Mesenchymal stem cell (in vitro differentiated cells and primary cell): Measurements from ENCODE around the gene RIMBP2.

ENCODE experiments used
- DNase-seq: peaks from one replicate; pipeline ENCODE4 v3.0.0-alpha.2; 2013
- H2AFZ ChIP-seq: one replicate; pipeline ENCODE4 v1.6.1; 2013; ENCODE audit warnings: low read depth, mild to moderate bottlenecking, control low read depth, inconsistent platforms, low read length, moderate library complexity
- H2AK5ac ChIP-seq: 2 replicates; pipeline ENCODE4 v1.6.1; 2013; ENCODE audit warnings: low read length, moderate library complexity, mild to moderate bottlenecking, inconsistent platforms; ENCODE audit not compliant: severe bottlenecking
- H2BK120ac ChIP-seq: one replicate; pipeline ENCODE4 v1.6.1; 2013; ENCODE audit warnings: low read depth, mild to moderate bottlenecking, inconsistent platforms, low read length, moderate library complexity
- H2BK12ac ChIP-seq, 2 experiments: one replicate each; pipeline ENCODE4 v1.6.1; 2013; ENCODE audit warnings: inconsistent platforms in 2 of 2, low read length in 2 of 2, mild to moderate bottlenecking in 2 of 2, moderate library complexity in 2 of 2, control low read depth in 1 of 2
- H2BK15ac ChIP-seq: one replicate; pipeline ENCODE4 v1.6.1; 2013; ENCODE audit warnings: mild to moderate bottlenecking, low read depth, inconsistent platforms; ENCODE audit not compliant: poor library complexity, severe bottlenecking
- H2BK5ac ChIP-seq: 2 replicates; pipeline ENCODE4 v1.6.1; 2013; ENCODE audit warnings: low read depth, mild to moderate bottlenecking, low read length, control low read depth, inconsistent platforms; ENCODE audit not compliant: poor library complexity, severe bottlenecking
- H3K14ac ChIP-seq, 2 experiments: one replicate each; pipeline ENCODE4 v1.6.1; 2013; ENCODE audit warnings: inconsistent platforms in 2 of 2, low read length in 2 of 2, control low read depth in 1 of 2, mild to moderate bottlenecking in 1 of 2, moderate library complexity in 1 of 2
- H3K18ac ChIP-seq, 2 experiments: one replicate each; pipeline ENCODE4 v1.6.1; 2013; ENCODE audit warnings: inconsistent platforms in 2 of 2, low read length in 2 of 2, control low read depth in 1 of 2, low read depth in 1 of 2, mild to moderate bottlenecking in 1 of 2
- H3K23ac ChIP-seq, 2 experiments: one replicate each; pipeline ENCODE4 v1.6.1; 2013; ENCODE audit warnings: inconsistent platforms in 2 of 2, low read length in 2 of 2, mild to moderate bottlenecking in 2 of 2, moderate library complexity in 2 of 2, control low read depth in 1 of 2
- H3K27ac ChIP-seq: 2 replicates; pipeline ENCODE4 v1.5.1; 2013; ENCODE audit warnings: mild to moderate bottlenecking, moderate library complexity, low read length, control low read depth, inconsistent platforms; ENCODE audit not compliant: poor library complexity, severe bottlenecking
- H3K27me3 ChIP-seq, 2 experiments: 2 replicates each; pipeline versions ENCODE4 v1.6.1 to v1.7.0; 2013; ENCODE audit warnings: low read length in 2 of 2, mild to moderate bottlenecking in 2 of 2, moderate library complexity in 2 of 2, control low read depth in 1 of 2, inconsistent platforms in 1 of 2; ENCODE audit not compliant: control insufficient read depth in 1 of 2, insufficient read depth in 1 of 2
- H3K36me3 ChIP-seq, 2 experiments: 2 replicates each; pipeline versions ENCODE4 v1.6.1 to v1.7.0; 2013; ENCODE audit warnings: low read length in 2 of 2, control low read depth in 1 of 2, inconsistent platforms in 1 of 2, low read depth in 1 of 2, mild to moderate bottlenecking in 1 of 2; ENCODE audit not compliant: insufficient read depth in 2 of 2, control insufficient read depth in 1 of 2
- H3K4ac ChIP-seq, 2 experiments: one replicate each; pipeline ENCODE4 v1.6.1; 2013; ENCODE audit warnings: inconsistent platforms in 2 of 2, low read length in 2 of 2, mild to moderate bottlenecking in 2 of 2, moderate library complexity in 2 of 2, control low read depth in 1 of 2, low read depth in 1 of 2
- H3K4me1 ChIP-seq: 2 replicates; pipeline ENCODE4 v1.6.1; 2013; ENCODE audit warnings: low read depth, low read length, control low read depth; ENCODE audit not compliant: control insufficient read depth, insufficient read depth
- H3K4me2 ChIP-seq: 2 replicates; pipeline ENCODE4 v1.6.1; 2013; ENCODE audit warnings: low read length, mild to moderate bottlenecking, inconsistent platforms; ENCODE audit not compliant: poor library complexity, severe bottlenecking
- H3K4me3 ChIP-seq, 2 experiments: 2 replicates each; pipeline versions ENCODE4 v1.5.1 to v1.7.0; 2013; ENCODE audit warnings: low read length in 2 of 2, mild to moderate bottlenecking in 2 of 2, control low read depth in 1 of 2, low read depth in 1 of 2; ENCODE audit not compliant: insufficient read depth in 1 of 2
- H3K79me1 ChIP-seq: replicated peaks from 2 replicates; pipeline ENCODE4 v1.6.1; 2013; ENCODE audit warnings: mild to moderate bottlenecking, control low read depth, low read length, inconsistent platforms; ENCODE audit not compliant: poor library complexity, severe bottlenecking
- H3K9ac ChIP-seq: 2 replicates; pipeline ENCODE4 v1.7.0; 2013; ENCODE audit warnings: mild to moderate bottlenecking, low read length, moderate library complexity
- H3K9me3 ChIP-seq: 2 replicates; pipeline ENCODE4 v1.7.0; 2013; ENCODE audit warnings: mild to moderate bottlenecking, low read length; ENCODE audit not compliant: control insufficient read depth
- H4K8ac ChIP-seq: one replicate; pipeline ENCODE4 v1.6.1; 2013; ENCODE audit warnings: inconsistent platforms, mild to moderate bottlenecking, low read length, moderate library complexity
- H4K91ac ChIP-seq: one replicate; pipeline ENCODE4 v1.6.1; 2013; ENCODE audit warnings: mild to moderate bottlenecking, low read length, inconsistent platforms
- WGBS: methylation state at CpG from one replicate; pipeline ENCODE4 v1.1.7; 2013; ENCODE audit warnings: mixed read lengths; 5-methylcytosine and 5-hydroxymethylcytosine counted together

The RIMBP2 gene

DNA sequence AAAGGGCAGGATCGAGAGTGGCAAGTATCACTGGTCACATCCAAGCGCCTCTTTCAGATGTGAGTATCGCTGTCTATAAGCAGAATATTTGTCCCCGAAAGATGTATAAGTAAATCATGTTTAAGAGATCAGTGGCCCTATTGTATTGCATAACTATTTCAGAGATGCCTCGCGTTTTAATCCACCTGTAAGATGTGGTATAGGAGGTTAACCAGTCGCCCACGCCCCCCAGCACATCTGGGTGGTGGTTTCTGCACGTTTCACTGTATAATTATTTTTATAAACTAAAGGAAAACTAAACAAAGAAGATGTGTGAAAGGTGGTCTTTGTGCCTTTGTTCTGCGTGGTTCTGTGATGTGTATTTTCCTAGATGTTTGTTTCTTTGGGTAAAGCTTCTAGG is 28.9 kb downstream of the RIMBP2 start:
- no peak overlapping the region for H3K27ac ChIP-seq
- H3K4ac ChIP-seq, result no peak overlapping the region
- H3K14ac ChIP-seq, result no peak overlapping the region
- no peak overlapping the region for H2BK12ac ChIP-seq
- H3K4me3 ChIP-seq, result no peak overlapping the region
- no peak overlapping the region for H3K23ac ChIP-seq
- no peaks in the 10 kb centered on the region for H3K4me1 ChIP-seq
- H3K18ac ChIP-seq, result no peak overlapping the region
- H3K9ac ChIP-seq, result no peak overlapping the region
- no peaks in the 10 kb centered on the region for H3K9me3 ChIP-seq
- H3K36me3 ChIP-seq, result no peaks in the 10 kb centered on the region
- H4K8ac ChIP-seq, result no peak overlapping the region
- no peaks in the 10 kb centered on the region for H3K79me1 ChIP-seq
- no peak overlapping the region for H2BK120ac ChIP-seq
- H2AK5ac ChIP-seq, result no peak overlapping the region
- peaks cover 0 to 5% of the 10 kb centered on the region in 2 experiments for H3K27me3 ChIP-seq
- no peak overlapping the region for H2BK15ac ChIP-seq
- no peak overlapping the region for H2BK5ac ChIP-seq
- DNase-seq, result no peak
- no peak overlapping the region for H2AFZ ChIP-seq
- no peak overlapping the region for H4K91ac ChIP-seq
- WGBS, result 92% methylated on average over 7 of the region's 10 CpGs
- no peak overlapping the region for H3K4me2 ChIP-seq

- Histone ChIP-seq H2AFZ (no peak overlapping the region), H3K23ac (no peak overlapping the region), H2BK15ac (no peak overlapping the region), H3K4me1 (no peaks in the 10 kb centered on the region), H3K36me3 (no peaks in the 10 kb centered on the region), H3K18ac (no peak overlapping the region), H2AK5ac (no peak overlapping the region), H3K4me3 (no peak overlapping the region), H3K4me2 (no peak overlapping the region), H3K9ac (no peak overlapping the region), H2BK12ac (no peak overlapping the region), H3K27me3 (peaks cover 0 to 5% of the 10 kb centered on the region in 2 experiments), H3K4ac (no peak overlapping the region), H4K8ac (no peak overlapping the region), H3K79me1 (no peaks in the 10 kb centered on the region), H3K9me3 (no peaks in the 10 kb centered on the region), H2BK5ac (no peak overlapping the region), H3K14ac (no peak overlapping the region), H3K27ac (no peak overlapping the region), H2BK120ac (no peak overlapping the region), H4K91ac (no peak overlapping the region)
- 87% methylated on average over 32 of the region's 32 CpGs for WGBS
- DNase-seq, result no peak
Observed at GRCh38 chr12:130686511-130686991, 29.5 kb downstream of the RIMBP2 start.

GRCh38 chr12:130685850-130686249 is 30.2 kb downstream of the RIMBP2 start:
- no peak overlapping the region for H3K4ac ChIP-seq
- no peak overlapping the region for H4K91ac ChIP-seq
- no peak overlapping the region for H2AFZ ChIP-seq
- DNase-seq, result no peak
- no peak overlapping the region for H2BK15ac ChIP-seq
- 83% methylated on average over 15 of the region's 15 CpGs for WGBS
- H3K18ac ChIP-seq, result no peak overlapping the region
- no peak overlapping the region for H3K23ac ChIP-seq
- H3K4me3 ChIP-seq, result no peak overlapping the region
- H3K9ac ChIP-seq, result no peak overlapping the region
- H2BK5ac ChIP-seq, result no peak overlapping the region
- H3K14ac ChIP-seq, result no peak overlapping the region
- H4K8ac ChIP-seq, result no peak overlapping the region
- no peak overlapping the region for H2AK5ac ChIP-seq
- no peaks in the 10 kb centered on the region for H3K79me1 ChIP-seq
- no peaks in the 10 kb centered on the region for H3K36me3 ChIP-seq
- no peak overlapping the region for H2BK12ac ChIP-seq
- H3K9me3 ChIP-seq, result no peaks in the 10 kb centered on the region
- H3K4me1 ChIP-seq, result no peaks in the 10 kb centered on the region
- peaks cover 0 to 5% of the 10 kb centered on the region in 2 experiments for H3K27me3 ChIP-seq
- H2BK120ac ChIP-seq, result no peak overlapping the region
- H3K4me2 ChIP-seq, result no peak overlapping the region
- no peak overlapping the region for H3K27ac ChIP-seq

- Histone ChIP-seq H4K8ac (no peak overlapping the region), H3K18ac (no peak overlapping the region), H3K14ac (no peak overlapping the region), H2BK15ac (no peak overlapping the region), H4K91ac (no peak overlapping the region), H3K9me3 (no peaks in the 10 kb centered on the region), H2AK5ac (no peak overlapping the region), H3K36me3 (no peaks in the 10 kb centered on the region), H3K4me1 (no peaks in the 10 kb centered on the region), H2BK120ac (no peak overlapping the region), H3K4me2 (no peak overlapping the region), H3K4ac (no peak overlapping the region), H3K27me3 (peaks cover 0 to 5% of the 10 kb centered on the region in 2 experiments), H3K23ac (no peak overlapping the region), H2BK12ac (no peak overlapping the region), H2AFZ (no peak overlapping the region), H2BK5ac (no peak overlapping the region), H3K4me3 (no peak overlapping the region), H3K79me1 (no peaks in the 10 kb centered on the region), H3K9ac (no peak overlapping the region), H3K27ac (no peak overlapping the region)
- WGBS, result 75% methylated on average over 13 of the region's 14 CpGs
- DNase-seq, result no peak
Observed at GRCh38 chr12:130685250-130685787, 30.8 kb downstream of the RIMBP2 start.
